CD4-positive, alpha-beta T cell treated with Interleukin-15 for 4 hours (primary cell): ENCODE measurements around the gene RMI1.
"Not testable (repeated sequence)": the region's sequence is repeated elsewhere in the genome, so short reads cannot be mapped to it uniquely, and the experiment has no call there.

ENCODE experiments used
- DNase-seq: peaks from one replicate; pipeline ENCODE4 v3.0.0-alpha.2; 2020; ENCODE audit warnings: low spot score

RMI1 gene

DNA sequence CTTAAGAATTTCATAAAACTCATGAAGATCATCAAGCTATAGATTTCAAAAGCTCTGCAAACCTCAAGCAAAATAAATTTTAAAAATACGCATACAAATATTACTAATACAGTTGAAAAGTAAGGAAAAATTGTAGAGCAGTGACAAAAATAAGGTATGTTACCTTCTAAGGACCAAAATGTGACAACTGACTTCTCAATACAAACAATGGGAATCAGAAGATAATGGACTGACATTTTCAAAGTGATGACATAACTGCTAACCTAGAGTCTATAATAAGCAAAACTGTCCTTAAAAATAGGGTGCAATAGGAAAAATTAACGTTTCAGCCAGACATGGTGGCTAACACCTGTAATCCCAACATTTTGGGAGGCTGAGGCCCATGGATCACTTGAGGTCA is 27.1 kb downstream of the RMI1 start:
- DNase-seq: no peak

DNA sequence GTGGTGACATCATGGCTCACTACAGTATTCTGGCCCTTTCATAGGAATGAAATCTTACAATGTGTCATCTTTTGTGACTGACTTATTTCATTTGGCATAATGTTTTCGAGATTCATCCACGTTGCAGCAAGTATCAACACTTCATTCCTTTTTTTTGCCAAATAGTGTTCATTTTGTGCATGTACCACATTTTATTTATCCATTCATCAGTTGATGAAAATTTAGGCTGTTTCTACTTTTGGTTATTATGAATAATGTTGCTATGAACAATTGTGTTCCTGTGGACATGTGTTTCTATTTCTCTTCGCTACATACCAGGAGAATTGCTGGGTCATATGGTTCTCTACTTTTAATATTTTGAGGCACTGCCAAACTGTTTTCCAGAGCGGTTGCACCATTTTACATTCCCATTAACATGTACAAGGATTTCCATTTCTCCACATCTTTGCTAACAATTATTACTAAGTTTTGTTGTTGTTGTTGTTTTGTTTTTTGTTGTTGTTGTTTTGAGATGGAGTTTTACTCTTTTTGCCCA is 43.5 kb downstream of the RMI1 start:
- no peak for DNase-seq

DNA sequence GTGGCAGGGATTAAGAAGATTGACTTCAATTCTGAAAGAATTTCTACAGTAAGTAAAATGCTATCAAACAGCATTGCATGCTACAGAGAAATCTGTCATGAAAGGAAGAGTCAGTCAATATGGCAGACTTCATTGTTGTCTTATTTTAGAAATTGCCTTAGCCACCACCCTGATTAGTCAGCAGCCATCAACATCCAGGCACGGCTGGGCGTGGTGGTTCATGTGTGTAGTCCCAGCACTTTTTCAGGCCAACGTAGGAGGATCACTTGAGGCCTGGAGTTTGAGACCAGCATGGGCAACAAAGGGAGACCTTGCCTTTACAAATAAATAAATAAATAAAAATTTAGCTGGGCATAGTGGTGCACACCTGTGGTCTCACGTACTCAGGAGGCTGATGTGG is 46.6 kb downstream of the RMI1 start:
- DNase-seq: no peak

DNA sequence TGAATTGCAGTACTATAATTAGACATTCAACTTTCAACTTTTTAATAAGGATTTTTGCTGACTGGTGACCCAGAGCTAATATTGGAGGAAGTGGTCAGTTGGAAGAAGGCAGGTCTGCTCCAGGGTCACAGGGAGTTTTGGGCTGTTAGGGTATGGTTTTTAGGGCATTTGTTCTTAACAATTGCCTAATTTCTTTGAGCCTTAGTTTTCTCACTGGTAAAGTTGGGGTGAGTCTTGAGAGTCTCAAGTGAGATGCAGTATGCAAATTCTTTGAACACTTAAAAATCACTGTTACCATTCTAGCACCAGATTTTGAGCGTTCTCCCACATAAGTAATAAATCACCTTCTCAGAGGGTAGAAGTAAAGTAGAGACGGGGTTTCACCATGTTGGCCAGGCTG is 50.9 kb downstream of the RMI1 start:
- no peak for DNase-seq

DNA sequence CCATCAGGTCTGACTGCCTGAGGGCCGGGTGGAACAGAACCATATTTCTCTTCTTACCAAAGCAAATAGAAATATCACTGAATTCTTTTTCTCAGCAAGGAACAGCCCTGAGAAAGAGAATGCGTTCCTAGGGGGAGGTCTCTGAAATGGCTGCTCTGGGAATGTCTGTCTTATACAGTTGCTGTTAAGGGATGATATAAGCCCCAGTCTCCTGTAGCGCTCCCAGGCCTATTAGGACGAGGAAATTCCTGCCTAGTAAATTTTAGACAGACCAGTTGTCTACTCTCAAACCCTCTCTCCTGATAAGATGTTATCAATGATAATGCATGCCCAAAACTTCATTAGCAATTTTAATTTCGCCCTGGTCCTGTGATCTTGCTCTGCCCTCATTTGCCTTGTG is 61.3 kb downstream of the RMI1 start:
- DNase-seq: not testable (repeated sequence)

DNA sequence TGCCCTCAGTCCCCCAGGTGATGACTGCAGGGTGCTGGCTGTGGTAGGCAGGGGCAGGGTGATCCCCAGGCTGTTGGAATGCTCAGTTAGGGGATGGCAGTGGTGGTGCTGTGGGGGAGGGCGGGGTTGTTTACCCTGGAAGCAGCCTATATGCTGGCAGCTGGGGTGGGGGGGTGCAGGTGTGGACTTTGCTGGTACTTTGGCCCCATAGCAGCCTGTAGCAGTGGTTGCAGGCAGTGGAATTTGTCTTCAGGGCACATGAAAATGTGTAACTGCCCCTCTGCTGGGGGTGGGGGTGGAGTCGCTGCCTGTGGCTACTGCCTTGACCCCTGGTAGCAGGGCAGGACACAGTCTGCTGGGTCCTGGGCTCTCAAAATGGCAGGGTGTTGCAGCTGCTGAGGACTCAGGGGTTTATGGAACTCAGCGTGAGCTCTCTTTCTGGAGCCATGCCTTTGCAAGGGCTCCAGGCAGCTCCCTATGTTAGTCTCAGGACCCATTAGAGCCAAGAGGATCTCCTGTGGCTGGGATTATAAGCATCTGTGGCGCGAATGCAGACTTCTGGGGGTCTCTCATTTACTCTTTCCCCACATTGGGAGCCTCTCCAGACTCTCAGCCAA is 65.0 kb downstream of the RMI1 start:
- DNase-seq: no peak
